ENCODE measurements around the gene CDIP1. TPM values are rescaled to one million over a fixed set of nuclear protein-coding genes. Genes with fewer than 3 reads are reported as not detected.

CDIP1 gene
- total RNA-seq, 1 experiment from 2014 or later, result 49.7 TPM

DNA sequence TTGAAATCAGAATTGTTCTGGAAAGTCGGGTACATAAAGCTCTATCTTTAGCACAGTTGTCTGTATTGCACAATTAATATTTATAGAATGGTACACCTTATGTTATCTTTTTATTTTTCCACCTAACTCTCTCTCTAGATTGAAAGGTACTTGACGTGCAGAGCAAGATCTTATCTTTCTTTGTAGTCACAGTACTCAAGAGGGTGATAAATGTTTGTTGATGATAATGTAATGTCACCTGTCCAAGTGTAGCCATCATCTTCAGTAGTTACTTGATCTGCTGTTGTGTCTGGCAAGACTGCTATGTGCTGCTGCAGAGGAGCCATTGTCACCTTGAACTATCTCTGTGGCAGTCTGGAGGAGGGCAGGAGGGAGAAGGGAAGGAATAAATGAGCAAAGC lies 57.0 kb downstream of the CDIP1 start:
- no peaks in the 10 kb centered on the region; the same call in 1 of the 2 replicates for H3K79me2 ChIP-seq (ENCODE audit: insufficient read depth, low read length)

More for the DNA sequence above, 57.0 kb downstream of the CDIP1 start:
- Histone ChIP-seq H3K27ac (ENCODE audit: insufficient read length, low read depth, low read length) (no peak overlapping the region), H3K4me1 (ENCODE audit: insufficient read depth, low read length) (no peaks in the 10 kb centered on the region; the same call in 1 of the 2 replicates), H2BK15ac (ENCODE audit: low read depth, low read length) (no peak overlapping the region), H2BK12ac (ENCODE audit: insufficient read length, low read depth, low read length) (no peak overlapping the region), H2AK5ac (ENCODE audit: insufficient read length, low read length) (no peak overlapping the region), H2BK120ac (ENCODE audit: low read depth, low read length, poor library complexity, severe bottlenecking) (no peak overlapping the region), H3K14ac (ENCODE audit: insufficient read depth, low read length) (no peak overlapping the region), H3K4ac (ENCODE audit: low read depth, low read length) (no peak overlapping the region), H4K20me1 (ENCODE audit: control insufficient read depth, insufficient read depth, insufficient read length) (no peaks in the 10 kb centered on the region), H3K9ac (ENCODE audit: extremely low read depth, insufficient read length, low read length) (peak overlapping the region; percentile 22), H3K23me2 (ENCODE audit: insufficient read length, low read depth, low read length, poor library complexity, severe bottlenecking) (peaks cover 4% of the 10 kb centered on the region), H3K79me1 (ENCODE audit: insufficient read depth, low read depth, low read length, poor library complexity, severe bottlenecking) (peaks cover 3% of the 10 kb centered on the region), H2BK5ac (ENCODE audit: insufficient read length, low read length) (peak overlapping the region; percentile 64), H4K8ac (replicated peaks; ENCODE audit: insufficient read length, low read depth, low read length) (no peak overlapping the region), H4K5ac (ENCODE audit: insufficient read length, low read depth, low read length) (no peak overlapping the region), H3K23ac (ENCODE audit: insufficient read length, low read depth, low read length) (peak overlapping the region; percentile 70), H3T11ph (ENCODE audit: low read length) (no peak overlapping the region), H3K18ac (ENCODE audit: insufficient read length, low read depth, low read length) (no peak overlapping the region), H3K27me3 (ENCODE audit: insufficient read depth, low read length) (no peaks in the 10 kb centered on the region), H4K91ac (ENCODE audit: insufficient read length, low read depth, low read length) (no peak overlapping the region), H3K9me3 (ENCODE audit: control insufficient read depth, low read depth, low read length) (no peaks in the 10 kb centered on the region), H2AFZ (ENCODE audit: low read length) (no peak overlapping the region), H3K56ac (ENCODE audit: insufficient read length, low read depth, low read length) (no peak overlapping the region), H3K4me2 (ENCODE audit: insufficient read depth, insufficient read length, low read length) (no peak overlapping the region), H2BK20ac (ENCODE audit: low read depth, low read length, poor library complexity, severe bottlenecking) (no peak overlapping the region)
- Mint-ChIP-seq H3K27me3 (ENCODE audit: low read depth) (no peaks in the 10 kb centered on the region), H3K36me3 (ENCODE audit: insufficient read depth in 1 of 3, low read depth in 3 of 3) (peaks cover 0 to 18% (median 0%) of the 10 kb centered on the region in 3 experiments; a peak in 3 of 7 replicates), H3K4me3 (no peak overlapping the region), H3K27ac (peak overlapping the region in 1 of 3 experiments; percentile 21; a peak in 2 of 7 replicates), H3K4me1 (peaks cover 9 to 17% of the 10 kb centered on the region in 2 experiments), H3K9me3 (no peaks in the 10 kb centered on the region; a peak in 1 of 5 replicates)
- DNase-seq, result no peak
- TF ChIP-seq CTCF (conservative IDR thresholded peaks at IDR 0.05), result no peak
- WGBS (ENCODE audit: extremely low coverage, insufficient read length, low lambda C conversion rate), result no CpG with 5 or more reads among the region's 2 CpGs
